Measurements from ENCODE around the gene OAF.
"Not testable (repeated sequence)": the region's sequence is repeated elsewhere in the genome, so short reads cannot be mapped to it uniquely, and the experiment has no call there.

OAF gene

GRCh38 chr11:120173019-120173705 lies 37.7 kb upstream of the OAF start:
- no peak overlapping the region for H3K4me3 ChIP-seq
- H3K4me2 ChIP-seq: no peak overlapping the region; the same call in 1 of the 2 replicates
- no peaks in the 10 kb centered on the region for H4K20me1 ChIP-seq
- H3K9ac ChIP-seq: no peak overlapping the region
- peaks cover 6% of the 10 kb centered on the region; the same call in 1 of the 2 replicates for H3K9me3 ChIP-seq
- no peak overlapping the region for H3K27ac ChIP-seq
- no peaks in the 10 kb centered on the region for H3K36me3 ChIP-seq
- peaks cover 10% of the 10 kb centered on the region for H3K4me1 ChIP-seq
- no peak for TF ChIP-seq Cebpa-rat (IDR thresholded peaks at IDR 0.05)
- H3K27me3 ChIP-seq: peaks cover 27% of the 10 kb centered on the region

GRCh38 chr11:120173807-120174206 lies 37.0 kb upstream of the OAF start:
- Histone ChIP-seq H4K20me1 (no peaks in the 10 kb centered on the region), H3K4me2 (no peak overlapping the region), H3K9ac (no peak overlapping the region), H3K4me3 (no peak overlapping the region), H3K4me1 (peaks cover 10% of the 10 kb centered on the region), H3K27ac (no peak overlapping the region), H3K27me3 (peaks cover 21% of the 10 kb centered on the region), H3K36me3 (no peaks in the 10 kb centered on the region), H3K9me3 (peaks cover 4% of the 10 kb centered on the region; the same call in 1 of the 2 replicates)
- no peak for TF ChIP-seq Cebpa-rat (IDR thresholded peaks at IDR 0.05)

- Histone ChIP-seq H3K9ac (no peak overlapping the region), H3K4me3 (no peak overlapping the region), H4K20me1 (no peaks in the 10 kb centered on the region), H3K9me3 (no peaks in the 10 kb centered on the region), H3K4me2 (no peak overlapping the region), H3K27ac (no peak overlapping the region), H3K36me3 (no peaks in the 10 kb centered on the region), H3K4me1 (peaks cover 10% of the 10 kb centered on the region), H3K27me3 (peaks cover 11% of the 10 kb centered on the region)
- TF ChIP-seq Cebpa-rat (IDR thresholded peaks at IDR 0.05): no peak
Measured at GRCh38 chr11:120174866-120175265, 36.0 kb upstream of the OAF start.

DNA sequence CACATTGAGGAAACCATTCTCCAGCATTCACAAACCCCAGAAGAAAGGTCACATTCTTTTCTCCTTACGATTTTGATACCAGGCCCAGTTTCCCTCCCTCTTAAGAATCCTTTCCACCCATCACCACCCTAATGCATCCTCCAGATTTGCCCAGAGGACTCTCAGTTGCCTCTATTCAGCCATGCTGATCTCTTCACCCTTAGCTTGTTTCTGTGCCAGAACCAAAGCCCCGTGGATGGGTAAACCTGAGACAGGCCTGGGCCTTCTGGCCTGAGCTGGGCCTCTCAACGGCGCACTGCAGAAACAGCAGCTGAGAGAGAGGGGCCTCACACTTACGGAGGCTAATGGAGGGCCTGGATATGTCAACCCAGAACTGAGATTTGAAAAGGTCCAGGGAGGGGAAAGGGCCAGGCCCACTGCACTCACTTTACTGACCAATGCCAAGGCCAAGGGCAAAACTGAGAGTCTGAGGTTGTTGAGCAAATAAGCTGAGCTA lies 32.2 kb upstream of the OAF start:
- H3K4me3 ChIP-seq: no peak overlapping the region

DNA sequence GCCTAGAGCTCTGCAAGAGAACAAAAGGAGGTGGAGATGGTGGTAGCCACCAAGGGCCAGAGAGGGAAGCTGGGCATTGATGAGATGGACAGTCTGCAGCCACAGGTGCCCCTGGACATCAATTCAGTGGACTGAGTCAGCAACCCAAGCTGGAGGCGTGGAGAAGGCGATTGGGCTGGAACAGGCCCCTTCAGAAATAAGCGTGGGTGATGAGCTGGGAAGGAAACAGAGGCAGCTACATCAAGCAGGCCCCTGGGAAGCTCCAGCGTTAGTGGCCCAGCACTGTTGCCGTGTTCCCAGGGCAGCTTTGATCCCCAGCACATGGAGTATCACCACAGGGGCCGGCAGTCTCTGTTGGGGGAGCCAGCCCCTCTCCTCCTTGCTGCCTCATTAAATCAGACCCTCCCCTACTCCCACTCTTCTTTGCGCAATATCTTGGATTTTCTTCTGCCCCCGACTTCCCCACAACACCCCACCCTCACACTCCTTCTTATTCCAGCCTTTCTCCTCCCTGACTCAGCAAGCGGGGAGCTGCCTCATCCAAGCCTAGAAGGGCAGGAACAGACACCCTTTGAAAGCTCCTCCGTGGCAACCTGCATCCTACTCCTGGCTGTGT lies 31.7 kb upstream of the OAF start:
- H3K36me3 ChIP-seq: no peaks in the 10 kb centered on the region
- TF ChIP-seq Cebpa-rat (IDR thresholded peaks at IDR 0.05): no peak
- H3K9ac ChIP-seq: no peak overlapping the region
- no peak overlapping the region for H3K27ac ChIP-seq
- no peaks in the 10 kb centered on the region for H3K27me3 ChIP-seq
- H3K4me1 ChIP-seq: peaks cover 6% of the 10 kb centered on the region
- H3K4me2 ChIP-seq: no peak overlapping the region
- no peaks in the 10 kb centered on the region for H3K9me3 ChIP-seq
- H4K20me1 ChIP-seq: no peaks in the 10 kb centered on the region
- H3K4me3 ChIP-seq: no peak overlapping the region

More for the DNA sequence above, 32.2 kb upstream of the OAF start:
- Histone ChIP-seq H3K27me3 (no peaks in the 10 kb centered on the region), H3K4me2 (no peak overlapping the region), H3K36me3 (no peaks in the 10 kb centered on the region), H3K27ac (no peak overlapping the region), H3K9me3 (no peaks in the 10 kb centered on the region), H3K4me1 (peaks cover 6% of the 10 kb centered on the region), H3K9ac (no peak overlapping the region), H4K20me1 (no peaks in the 10 kb centered on the region)
- TF ChIP-seq Cebpa-rat (IDR thresholded peaks at IDR 0.05): no peak

DNA sequence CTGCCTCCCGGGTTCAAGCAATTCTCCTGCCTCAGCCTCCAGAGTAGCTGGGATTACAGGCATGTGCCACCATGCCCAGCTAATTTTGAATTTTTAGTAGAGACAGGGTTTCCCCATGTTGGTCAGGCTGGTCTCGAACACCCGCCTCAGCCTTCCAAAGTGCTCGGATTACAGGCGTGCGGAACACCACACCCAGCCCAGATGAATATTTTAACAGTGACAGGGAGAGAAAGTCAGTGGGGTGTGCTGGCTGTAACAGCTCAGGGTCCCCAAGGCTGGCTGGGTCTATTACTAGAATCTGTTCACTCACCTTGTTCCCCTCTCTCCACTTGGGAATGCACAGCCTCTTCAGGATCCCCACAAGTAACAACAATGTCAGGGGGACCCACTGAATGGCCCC lies 30.8 kb upstream of the OAF start:
- not testable (repeated sequence) for H3K27me3 ChIP-seq, H3K4me1 ChIP-seq, H4K20me1 ChIP-seq, H3K4me3 ChIP-seq, H3K9me3 ChIP-seq, H3K27ac ChIP-seq, H3K9ac ChIP-seq, H3K36me3 ChIP-seq
- H3K4me2 ChIP-seq: 0 out of 2 replicates have a peak overlapping the region, but pooled peaks have one; percentile 17

GRCh38 chr11:120180551-120181232 lies 30.1 kb upstream of the OAF start:
- H3K4me2 ChIP-seq: 0 out of 2 replicates have a peak overlapping the region, but pooled peaks have one; percentile 17
- H3K4me3 ChIP-seq: no peak overlapping the region
- peaks cover 6% of the 10 kb centered on the region for H3K4me1 ChIP-seq
- H3K27me3 ChIP-seq: no peaks in the 10 kb centered on the region
- H3K27ac ChIP-seq: no peak overlapping the region
- H3K9ac ChIP-seq: no peak overlapping the region
- TF ChIP-seq Cebpa-rat (IDR thresholded peaks at IDR 0.05): no peak
- no peaks in the 10 kb centered on the region for H4K20me1 ChIP-seq
- H3K9me3 ChIP-seq: no peaks in the 10 kb centered on the region
- no peaks in the 10 kb centered on the region for H3K36me3 ChIP-seq

DNA sequence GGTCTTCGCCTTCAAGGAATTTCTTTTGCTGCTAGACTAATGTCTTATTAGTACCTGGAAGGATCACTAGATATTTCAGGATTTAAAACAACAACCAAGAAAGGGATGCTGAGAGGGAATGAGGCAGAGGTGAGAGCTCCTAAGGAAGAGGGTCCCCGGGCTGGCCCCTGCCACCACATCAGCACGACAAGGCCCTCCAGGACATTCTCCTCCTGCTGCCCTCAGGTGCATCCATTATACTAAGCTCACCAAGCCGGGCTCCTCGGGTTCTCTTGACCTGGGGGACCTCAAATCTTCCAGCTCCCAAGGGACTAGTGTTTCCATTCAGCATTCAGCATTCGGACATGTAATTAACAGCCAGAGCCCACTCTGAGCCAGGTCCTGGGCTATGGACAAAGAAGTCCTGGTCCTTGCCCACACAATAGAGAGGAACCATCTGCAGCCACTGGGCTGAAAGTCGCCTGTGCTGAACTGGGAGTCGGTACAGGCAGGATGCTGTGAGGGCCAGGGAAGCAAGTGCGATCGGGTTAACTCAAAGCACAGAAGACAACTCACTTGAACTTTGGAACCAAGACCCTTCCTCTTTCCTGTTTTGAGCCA lies 29.4 kb upstream of the OAF start:
- no peaks in the 10 kb centered on the region for H3K36me3 ChIP-seq
- H3K9ac ChIP-seq: no peak overlapping the region
- TF ChIP-seq Cebpa-rat (IDR thresholded peaks at IDR 0.05): no peak
- H3K4me1 ChIP-seq: peaks cover 11% of the 10 kb centered on the region
- H3K27me3 ChIP-seq: no peaks in the 10 kb centered on the region
- no peak overlapping the region for H3K4me2 ChIP-seq
- no peaks in the 10 kb centered on the region for H3K9me3 ChIP-seq
- no peak overlapping the region for H3K4me3 ChIP-seq
- no peak overlapping the region for H3K27ac ChIP-seq
- no peaks in the 10 kb centered on the region for H4K20me1 ChIP-seq

DNA sequence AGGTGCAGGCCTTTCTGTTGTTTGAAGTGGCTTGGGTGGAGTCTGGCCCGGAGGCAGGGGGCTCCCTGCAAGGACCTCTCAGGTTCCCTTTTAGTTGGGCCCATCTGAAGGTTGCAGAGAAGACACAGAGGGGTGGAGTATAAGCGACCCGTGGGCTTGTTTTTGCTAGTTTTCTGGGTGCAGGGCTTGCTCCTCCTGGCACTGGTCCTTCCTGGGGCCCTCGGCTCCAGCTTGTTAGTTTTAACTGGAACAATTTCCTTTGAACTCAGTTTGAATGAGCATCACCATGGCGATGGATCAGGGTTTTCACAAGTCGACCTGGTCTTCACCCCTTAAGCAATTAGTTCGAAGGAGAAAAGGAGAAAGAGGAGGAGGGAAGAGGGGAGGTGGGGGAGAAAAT lies 28.5 kb upstream of the OAF start:
- Histone ChIP-seq H3K4me2 (no peak overlapping the region), H3K4me1 (peaks cover 20% of the 10 kb centered on the region), H3K9me3 (no peaks in the 10 kb centered on the region), H3K27ac (no peak overlapping the region), H4K20me1 (no peaks in the 10 kb centered on the region), H3K4me3 (no peak overlapping the region), H3K36me3 (no peaks in the 10 kb centered on the region), H3K9ac (no peak overlapping the region), H3K27me3 (no peaks in the 10 kb centered on the region)
- TF ChIP-seq Cebpa-rat (IDR thresholded peaks at IDR 0.05): no peak

Measured in BLaER1 (cell line).